Measurements from ENCODE around the gene SFPQ.
"Not testable (repeated sequence)": the region's sequence is repeated elsewhere in the genome, so short reads cannot be mapped to it uniquely, and the experiment has no call there.

SFPQ gene, protein sequence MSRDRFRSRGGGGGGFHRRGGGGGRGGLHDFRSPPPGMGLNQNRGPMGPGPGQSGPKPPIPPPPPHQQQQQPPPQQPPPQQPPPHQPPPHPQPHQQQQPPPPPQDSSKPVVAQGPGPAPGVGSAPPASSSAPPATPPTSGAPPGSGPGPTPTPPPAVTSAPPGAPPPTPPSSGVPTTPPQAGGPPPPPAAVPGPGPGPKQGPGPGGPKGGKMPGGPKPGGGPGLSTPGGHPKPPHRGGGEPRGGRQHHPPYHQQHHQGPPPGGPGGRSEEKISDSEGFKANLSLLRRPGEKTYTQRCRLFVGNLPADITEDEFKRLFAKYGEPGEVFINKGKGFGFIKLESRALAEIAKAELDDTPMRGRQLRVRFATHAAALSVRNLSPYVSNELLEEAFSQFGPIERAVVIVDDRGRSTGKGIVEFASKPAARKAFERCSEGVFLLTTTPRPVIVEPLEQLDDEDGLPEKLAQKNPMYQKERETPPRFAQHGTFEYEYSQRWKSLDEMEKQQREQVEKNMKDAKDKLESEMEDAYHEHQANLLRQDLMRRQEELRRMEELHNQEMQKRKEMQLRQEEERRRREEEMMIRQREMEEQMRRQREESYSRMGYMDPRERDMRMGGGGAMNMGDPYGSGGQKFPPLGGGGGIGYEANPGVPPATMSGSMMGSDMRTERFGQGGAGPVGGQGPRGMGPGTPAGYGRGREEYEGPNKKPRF

DNA sequence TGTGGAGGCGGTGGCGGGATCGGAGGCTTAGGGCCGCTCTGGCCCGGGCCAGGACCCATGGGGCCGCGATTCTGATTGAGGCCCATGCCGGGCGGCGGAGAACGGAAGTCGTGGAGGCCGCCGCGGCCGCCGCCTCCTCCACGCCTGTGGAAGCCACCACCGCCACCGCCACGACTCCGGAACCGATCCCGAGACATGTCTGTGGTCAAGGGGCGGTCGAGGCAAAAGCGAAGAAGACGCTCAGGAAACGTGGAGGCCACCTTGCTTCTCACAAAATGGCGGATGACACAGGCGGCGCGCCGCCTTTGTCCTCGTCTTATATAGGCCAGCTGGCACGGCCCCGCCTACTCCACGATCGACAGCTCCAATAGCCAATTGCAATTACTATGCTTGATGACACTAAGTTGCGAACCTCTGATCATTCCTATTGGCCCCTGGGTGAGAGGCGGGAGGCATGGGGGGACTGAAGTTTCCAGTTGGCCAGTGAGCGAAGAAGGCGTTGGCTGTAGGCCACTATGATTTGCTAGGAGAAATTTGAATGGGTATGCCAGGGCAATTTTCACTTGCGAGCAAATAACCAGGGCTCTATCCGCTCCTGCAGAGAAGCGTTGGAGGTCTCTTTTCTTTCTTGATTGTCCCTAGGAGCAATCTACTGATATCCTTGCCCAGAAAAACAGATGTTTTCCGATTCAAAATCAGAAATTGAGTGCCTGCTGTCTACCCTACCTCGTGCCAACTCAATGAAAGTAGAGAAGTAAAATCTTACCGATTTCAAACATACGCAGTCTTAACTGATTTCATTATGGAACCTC, at the start of gene SFPQ:
Gene SFPQ (minus strand): TSS at position 293 of the 812 bp plus-strand sequence. CDS start 96 bp downstream, at position 197.
- DNase-seq (ENCODE audit: low read depth) = peak; percentile 96

DNA sequence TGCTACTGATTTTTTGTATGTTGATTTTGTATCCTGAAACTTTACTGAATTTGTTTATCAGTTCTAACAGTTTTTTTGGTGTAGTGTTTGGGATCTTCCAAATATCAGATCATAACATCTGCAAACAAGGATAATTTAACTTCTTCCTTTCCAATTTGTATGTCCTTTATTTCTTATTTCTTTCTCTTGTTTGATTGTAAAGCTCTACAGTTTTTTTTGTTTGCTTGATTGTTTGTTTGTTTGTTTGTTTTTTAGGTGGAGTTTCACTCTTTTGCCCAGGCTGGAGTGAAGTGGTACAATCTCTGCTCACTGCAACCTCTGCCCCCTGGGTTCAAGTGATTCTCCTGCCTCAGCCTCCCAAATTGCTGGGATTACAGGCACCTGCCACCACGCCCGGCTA, 43.8 kb upstream of the SFPQ start:
- not testable (repeated sequence) for DNase-seq (ENCODE audit: low read depth)

DNA sequence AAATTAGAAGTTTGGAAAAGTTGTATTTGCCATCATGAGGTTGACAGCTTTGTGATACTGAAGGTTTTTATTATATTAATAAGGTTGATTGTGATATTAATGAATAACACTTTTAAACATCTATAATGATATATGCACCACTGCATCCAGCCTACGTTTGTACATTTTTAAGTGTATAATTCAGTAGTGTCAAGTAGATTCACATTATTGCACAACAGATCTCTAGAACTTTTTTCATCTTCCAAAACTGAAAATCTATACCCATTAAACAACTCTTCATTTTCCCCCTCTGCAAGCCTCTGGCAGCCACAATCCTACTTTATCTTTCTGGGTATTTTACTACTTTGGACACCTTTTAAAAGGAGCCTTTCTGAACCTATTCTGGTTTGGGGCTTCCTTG, 38.3 kb upstream of the SFPQ start:
- no peak for DNase-seq (ENCODE audit: low read depth)

DNA sequence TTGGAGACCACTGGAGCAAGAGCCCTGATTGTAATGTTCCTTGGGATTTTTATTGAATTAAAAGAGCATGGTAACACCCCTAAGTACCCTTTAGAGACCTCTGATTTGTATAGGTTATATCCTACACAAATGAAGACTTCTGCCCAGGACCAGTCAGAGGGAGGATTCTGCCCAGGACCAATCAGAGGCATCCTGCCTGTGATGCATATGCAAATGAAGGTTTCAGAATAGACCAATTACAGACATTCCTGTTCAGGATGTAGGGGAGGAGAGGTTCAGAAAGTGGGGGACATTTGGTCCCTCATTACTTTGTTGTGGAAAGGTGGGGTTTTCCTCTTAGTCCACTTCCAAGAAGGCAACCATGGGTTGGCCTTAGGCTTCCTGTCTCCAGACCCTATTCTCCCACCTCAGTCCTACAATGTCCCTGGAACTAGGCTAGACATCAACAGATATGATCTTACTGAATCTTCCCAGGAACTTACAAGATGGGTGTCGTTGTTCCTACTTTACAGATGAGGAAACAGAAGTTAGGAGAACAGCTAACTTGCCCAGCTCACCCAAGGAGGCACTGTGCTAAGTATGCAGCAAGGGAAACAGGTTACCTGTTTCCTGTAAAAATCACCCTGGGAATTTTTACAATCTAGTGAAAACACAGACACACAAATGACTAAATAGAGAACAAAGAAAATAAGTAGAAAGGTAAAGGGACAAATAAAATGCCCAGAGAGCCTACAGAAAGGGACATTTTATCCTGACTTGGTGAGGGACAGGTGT, 36.8 kb upstream of the SFPQ start:
- DNase-seq (ENCODE audit: low read depth) = no peak

DNA sequence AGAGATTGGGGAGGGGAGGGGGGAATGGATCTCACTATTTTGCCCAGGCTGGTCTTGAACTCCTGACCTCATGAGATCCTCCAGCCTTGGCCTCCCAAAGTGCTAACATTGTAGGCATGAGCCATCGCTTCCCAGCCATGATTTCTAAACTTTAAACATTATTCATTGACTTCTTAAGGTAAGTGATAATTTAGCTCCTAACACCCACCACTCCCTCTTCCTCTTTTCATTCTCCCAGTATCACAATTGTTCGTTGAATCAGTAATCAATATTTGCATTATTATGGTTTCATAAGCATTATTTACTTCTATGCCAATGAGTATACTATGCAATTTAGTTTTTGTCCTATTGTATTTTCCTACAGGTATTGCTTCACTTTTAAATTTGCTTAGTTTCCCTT, 33.6 kb upstream of the SFPQ start:
- no peak for DNase-seq (ENCODE audit: low read depth)

DNA sequence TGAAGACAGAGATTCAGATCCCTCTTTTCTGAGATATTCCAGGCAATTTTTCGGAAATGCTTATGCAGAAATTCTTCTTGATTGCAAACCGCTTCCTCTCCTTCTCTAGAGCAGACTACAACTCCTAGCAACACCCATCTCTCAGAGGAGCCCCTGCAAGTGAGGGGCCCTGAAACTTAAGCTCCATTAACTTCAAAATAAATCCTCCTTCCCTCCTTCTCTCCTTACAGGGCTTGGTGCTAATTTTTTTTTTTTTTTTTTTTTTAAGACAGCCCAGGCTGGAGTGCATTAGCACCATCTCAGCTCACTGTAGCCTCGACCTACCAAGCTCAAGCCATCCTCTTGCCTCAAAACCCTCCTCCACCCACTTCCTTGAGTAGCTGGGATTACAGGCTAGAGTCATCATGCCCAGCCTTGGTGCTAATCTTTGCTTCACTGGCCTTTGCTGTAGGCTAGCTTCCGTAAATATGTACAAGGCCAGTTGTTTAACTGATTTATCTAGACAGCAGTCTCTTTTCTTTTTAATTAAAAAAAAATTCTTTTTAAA, 30.2 kb upstream of the SFPQ start:
- no peak for DNase-seq (ENCODE audit: low read depth)

DNA sequence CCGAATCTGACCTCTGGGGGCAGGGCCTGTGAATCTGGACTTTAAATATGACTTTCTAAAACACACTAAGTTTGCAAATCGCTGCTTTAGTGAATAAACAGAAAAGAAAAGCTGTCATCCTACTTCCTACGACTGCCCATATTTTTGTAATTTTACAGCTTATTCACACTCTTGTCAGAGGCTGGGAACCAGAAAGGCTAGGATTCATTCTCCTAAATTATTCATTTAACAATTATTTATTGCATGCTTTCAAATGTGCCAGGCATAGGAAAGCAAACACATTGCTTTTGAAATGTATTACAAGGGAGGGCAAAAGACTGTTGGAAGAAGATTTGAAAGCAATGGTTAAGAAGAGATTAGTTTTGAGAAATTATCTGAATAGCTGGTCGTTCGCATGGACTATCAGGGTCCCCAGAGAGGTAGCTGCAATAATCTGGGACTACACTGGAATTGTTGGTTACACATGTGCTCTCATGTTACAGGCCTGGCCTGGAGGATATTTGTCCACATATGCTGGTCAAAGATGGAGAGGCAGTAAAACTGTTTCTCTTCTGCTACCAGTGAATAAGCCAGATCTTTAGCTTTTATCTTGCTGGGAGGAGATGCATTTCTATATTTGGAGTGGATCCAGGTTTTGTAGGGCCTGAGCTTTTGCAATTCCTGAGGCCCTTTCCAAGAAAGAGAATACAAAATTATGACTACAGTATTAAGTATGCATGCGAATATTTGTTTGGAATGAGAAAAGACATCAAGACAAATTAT, 29.6 kb upstream of the SFPQ start:
- DNase-seq (ENCODE audit: low read depth) = no peak

DNA sequence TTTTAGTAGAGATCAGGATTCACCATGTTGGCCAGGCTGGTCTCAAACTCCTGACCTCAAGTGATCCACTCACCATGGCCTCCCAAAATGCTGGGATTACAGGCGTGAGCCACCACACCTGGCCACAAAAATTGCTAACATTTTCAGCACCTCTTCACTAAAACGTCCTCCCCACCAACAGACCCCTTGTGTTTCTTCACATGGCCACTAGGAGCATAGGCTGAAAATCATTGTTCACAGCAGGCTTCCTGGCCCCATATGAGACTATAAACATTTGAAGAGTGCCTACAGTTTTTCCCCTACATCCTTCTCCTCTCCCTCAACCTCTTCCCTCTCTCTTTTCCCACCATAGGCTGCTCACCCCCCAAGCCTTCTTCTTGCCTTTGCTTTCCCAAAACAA, 28.0 kb upstream of the SFPQ start:
- DNase-seq (ENCODE audit: low read depth) = no peak

DNA sequence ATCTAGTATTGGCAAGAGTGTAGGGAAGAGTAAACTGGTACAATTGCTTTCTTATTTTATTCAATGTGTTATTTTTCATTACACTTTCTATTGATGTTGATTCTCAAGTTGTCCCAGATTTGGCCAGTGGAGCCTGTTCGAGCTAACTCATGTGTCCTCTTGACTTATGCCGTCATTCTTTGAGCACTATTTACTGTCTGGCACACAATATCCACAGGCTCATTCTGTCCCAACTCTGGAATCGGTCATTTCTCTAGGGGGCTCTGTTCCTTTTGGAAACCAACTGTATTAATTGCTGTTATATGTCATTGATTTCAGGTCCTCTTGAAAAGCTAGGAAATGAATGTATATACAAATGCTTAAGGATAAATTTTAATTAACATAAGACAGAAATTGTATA, 22.4 kb upstream of the SFPQ start:
- DNase-seq (ENCODE audit: low read depth) = no peak

DNA sequence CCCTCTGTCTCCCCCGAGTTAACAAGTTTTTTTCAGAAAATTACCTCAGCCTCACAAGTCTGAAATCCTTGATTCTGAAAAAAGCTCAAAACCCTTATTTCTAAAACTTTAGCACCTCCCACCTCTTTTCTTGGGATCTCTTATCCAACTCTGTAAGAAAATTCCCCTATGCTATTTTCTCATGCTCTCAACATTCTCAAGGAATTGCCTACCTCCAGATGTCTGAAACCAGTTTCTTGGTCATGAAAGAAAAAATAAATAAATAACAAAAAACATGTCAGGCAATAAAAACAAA, 18.1 kb upstream of the SFPQ start:
- no peak for DNase-seq (ENCODE audit: low read depth)

DNA sequence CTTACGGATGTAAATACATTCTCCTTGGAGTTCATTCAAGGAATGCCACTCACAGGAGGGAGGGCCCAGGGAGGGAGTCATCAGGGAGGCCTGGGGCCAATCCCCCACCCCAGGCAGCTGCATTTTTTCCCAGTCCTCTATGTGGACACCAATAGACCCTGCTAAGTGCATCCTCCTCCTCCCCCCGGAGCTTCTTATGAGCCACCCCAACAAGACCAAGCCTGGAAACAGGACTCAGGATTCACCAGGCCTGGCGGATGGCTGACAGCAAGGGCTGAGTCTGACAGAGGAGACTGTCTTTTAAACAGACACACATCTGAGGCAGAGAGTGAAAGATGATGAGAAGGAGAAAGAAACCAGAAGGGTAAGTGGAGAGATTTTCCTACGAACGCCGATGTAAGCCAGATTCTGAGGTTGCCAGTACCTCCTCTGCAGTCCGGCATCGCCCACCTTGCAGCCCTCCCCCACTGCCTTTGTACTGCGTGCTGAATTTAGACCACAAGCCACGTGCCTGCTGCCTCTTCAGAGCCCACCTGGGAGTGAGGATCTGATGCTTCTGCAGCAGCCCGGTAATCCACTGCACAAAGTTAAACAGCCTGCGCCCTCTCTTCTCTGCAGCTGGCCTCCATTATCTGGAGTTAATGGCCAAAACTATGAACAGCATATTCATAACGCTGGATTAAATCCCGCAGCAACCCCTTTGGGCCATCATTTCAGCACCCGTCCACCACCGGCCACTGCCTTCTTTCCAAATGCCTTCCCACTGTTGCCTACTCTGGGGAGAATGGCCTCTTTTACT, 17.6 kb upstream of the SFPQ start:
- DNase-seq (ENCODE audit: low read depth) = no peak

DNA sequence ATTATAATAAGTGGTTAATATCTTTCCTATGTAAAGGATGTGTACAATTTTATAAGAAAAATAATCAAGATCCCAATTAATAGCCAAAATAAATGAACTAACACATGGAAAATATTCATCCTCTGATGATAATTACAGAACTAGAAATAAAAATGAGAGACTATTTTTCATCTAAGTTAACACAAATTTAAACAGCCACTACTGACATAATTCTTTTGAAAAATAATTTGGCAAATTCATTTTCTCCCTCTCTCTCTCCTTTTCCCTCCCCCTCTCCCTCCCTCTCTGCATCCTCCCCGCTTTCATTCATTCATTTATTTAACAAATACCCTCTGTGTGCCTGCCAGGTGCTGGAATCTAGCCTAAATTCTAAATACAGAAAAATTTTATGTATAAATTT, 10.3 kb upstream of the SFPQ start:
- no peak for DNase-seq (ENCODE audit: low read depth)

DNA sequence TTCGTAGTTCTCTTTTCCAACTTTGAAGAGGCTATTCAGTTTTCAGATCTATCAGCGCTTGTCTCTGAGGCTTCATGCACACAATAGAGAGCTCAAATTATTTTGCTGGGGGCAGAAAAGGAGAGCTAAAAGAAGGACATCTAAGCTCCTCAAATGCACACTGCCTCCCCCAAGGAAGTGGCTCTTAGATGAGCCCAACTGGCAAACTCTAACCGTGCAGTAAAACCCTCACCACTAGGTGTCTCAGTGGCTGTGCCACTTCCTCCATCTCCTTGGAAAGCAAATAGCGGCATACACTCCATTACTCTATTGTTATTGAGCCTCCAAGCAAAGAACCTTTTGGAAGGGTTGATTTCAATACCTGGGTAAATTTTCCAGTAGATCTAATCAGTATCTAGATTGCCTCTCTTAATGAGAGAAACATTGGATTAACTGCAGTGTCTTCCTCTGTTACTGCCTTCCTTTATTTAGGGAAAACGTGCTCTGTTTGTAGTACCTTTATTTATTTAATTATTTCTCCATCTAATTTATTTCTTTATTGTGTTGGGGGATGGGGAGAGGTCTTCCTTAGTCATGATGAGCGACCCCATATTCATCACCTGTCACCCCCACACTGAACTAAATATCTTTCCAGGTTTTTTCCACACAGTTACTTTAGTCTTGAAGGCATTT, 9.2 kb upstream of the SFPQ start:
- DNase-seq (ENCODE audit: low read depth) = peak; percentile 51

DNA sequence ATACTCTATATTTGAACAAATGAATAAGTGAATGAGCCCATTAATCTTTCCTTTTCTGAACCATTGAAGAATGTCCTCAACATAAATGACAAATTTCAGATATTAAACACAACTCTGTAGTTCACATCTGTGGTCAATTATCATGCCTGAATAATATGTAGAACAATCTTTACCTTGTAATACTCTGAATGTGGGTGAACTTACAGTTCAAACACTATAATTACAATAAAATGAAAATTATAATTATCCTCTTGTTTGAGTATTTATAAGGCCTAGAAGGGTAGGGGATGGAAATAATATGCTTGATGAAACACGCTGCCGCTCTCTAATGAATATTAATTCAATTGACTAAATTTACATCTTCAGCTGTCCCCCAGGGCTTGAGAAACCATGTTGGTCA, 8.7 kb upstream of the SFPQ start:
- DNase-seq (ENCODE audit: low read depth) = no peak

DNA sequence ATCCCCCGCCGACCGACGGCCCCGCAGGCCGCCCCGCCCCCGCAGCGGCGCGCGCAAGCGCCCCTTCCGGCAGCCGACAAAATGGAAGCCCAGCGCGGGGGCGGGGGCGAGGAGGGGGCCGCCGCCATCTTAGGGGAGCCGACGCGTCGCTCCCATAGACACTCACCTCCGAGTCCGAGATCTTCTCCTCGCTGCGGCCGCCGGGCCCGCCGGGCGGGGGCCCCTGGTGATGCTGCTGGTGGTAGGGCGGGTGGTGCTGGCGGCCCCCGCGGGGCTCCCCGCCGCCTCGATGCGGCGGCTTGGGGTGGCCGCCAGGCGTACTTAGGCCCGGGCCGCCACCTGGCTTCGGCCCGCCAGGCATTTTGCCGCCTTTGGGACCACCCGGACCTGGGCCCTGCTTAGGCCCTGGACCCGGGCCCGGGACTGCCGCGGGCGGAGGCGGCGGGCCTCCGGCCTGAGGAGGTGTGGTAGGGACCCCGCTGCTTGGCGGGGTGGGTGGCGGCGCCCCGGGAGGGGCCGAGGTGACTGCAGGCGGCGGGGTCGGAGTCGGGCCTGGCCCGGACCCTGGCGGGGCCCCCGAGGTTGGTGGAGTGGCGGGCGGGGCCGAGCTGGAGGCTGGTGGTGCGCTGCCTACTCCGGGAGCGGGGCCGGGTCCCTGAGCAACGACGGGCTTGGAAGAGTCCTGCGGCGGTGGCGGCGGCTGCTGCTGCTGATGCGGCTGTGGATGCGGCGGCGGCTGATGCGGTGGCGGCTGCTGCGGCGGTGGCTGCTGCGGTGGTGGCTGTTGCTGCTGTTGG, 691 bp downstream of the SFPQ start:
- peak; percentile 87 for DNase-seq (ENCODE audit: low read depth)

DNA sequence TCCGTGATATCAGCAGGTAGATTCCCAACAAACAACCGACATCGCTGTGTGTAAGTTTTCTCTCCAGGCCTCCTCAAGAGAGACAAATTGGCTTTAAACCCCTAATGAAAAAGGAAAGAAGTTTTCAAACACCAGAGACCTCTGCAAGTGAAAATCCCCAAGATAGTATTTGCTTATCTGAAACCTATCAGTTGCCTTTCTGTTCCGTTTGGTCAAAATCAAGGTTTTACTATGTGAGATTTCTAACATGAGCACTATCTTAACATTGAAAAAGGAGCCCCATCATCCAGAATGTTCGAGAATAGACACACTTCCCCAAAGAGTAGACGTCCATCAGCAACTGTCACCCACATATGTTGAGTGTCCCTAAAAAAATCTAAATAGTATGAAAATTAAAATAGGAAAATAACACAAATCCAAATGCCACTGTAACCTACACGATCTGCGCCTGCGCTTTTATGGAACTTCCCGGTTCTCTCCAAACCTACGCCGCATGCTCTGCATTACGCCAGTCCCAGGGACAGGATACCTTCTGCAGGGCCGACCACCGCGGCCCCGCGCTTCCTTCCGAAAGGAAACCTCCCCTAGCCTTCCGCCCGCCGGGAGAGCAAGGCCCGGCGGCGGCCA, 1.4 kb downstream of the SFPQ start:
- no peak for DNase-seq (ENCODE audit: low read depth)

DNA sequence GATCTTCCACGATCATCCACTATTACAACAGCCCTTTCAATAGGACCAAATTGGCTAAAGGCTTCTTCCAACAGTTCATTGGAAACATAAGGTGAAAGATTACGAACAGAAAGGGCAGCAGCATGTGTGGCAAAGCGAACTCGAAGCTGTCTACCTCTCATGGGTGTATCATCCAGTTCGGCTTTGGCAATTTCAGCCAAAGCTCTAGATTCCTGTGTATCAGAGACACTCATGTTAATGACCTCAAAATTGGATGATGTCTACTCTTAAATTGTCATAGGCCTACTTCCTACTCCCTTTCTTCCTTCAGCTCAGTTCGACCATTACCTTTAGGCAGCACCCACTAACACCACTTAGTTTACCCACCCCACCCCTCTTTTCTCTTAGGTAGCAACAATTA, 2.2 kb downstream of the SFPQ start:
- DNase-seq (ENCODE audit: low read depth) = no peak

All from activated gamma-delta T cell treated with anti-CD3 and anti-CD28 coated beads, Interleukin-2, amount 50 U/mL, for 16 hours (primary cell).